Colonic mucosa (tissue), 4 donors: ENCODE measurements around the gene CIDEA. TPM values are rescaled to one million over a fixed set of nuclear protein-coding genes. Genes with fewer than 3 reads are reported as not detected.
A peak's percentile ranks its signal among the peaks of the same experiment; 100 is the strongest.

Experiments used
- DNase-seq: peaks from one replicate; pipeline ENCODE4 v3.0.0-alpha.2; 2020
- H3K27ac ChIP-seq: fragments of 200-600 bp; one replicate; pipeline ENCODE4 v1.8.0; 2021
- H3K27me3 ChIP-seq: fragments of 200-600 bp; one replicate; pipeline ENCODE4 v1.8.0; 2021
- H3K36me3 ChIP-seq: fragments of 200-600 bp; one replicate; pipeline ENCODE4 v1.8.0; 2021
- H3K4me1 ChIP-seq: fragments of 200-600 bp; one replicate; pipeline ENCODE4 v1.8.0; 2021; ENCODE audit warnings: mild to moderate bottlenecking
- H3K4me3 ChIP-seq: fragments of 200-600 bp; one replicate; pipeline ENCODE4 v1.8.0; 2021
- H3K9ac ChIP-seq, 2 donors: one replicate each; pipeline ENCODE4 v1.7.0; 2013; ENCODE audit warnings: control low read depth in 2 of 2, low read depth in 2 of 2, low read length in 2 of 2
- H3K9me3 ChIP-seq: fragments of 200-600 bp; one replicate; pipeline ENCODE4 v1.8.0; 2021
- CTCF ChIP-seq: fragments of 200-600 bp; IDR thresholded peaks from one replicate; pipeline ENCODE4 v1.8.0; 2022; ENCODE audit warnings: antibody characterized with exemption, mild to moderate bottlenecking
- intact Hi-C: fragments of 100-400 bp; cut with DNase I; formaldehyde crosslinking; loops from one replicate; pipeline ENCODE4 v1.14.1; 2022
- total RNA-seq, 2 donors: library from RNA; stranded (reverse); fragmentation: NEBNext Ultra II Directional in 1 of 2; extraction: Animal tissue kit (Norgen Biotek cat#: 25700) in 1 of 2; gene quantifications; one replicate each; pipeline ENCODE4 v1.2.1, GENCODE V29; 2021
- donor health status: healthy.
- donor health status: DM: no; HTN: no; CAD: no.
- donor health status: DM: no; HTN: no; CAD: no.

The CIDEA gene
- total RNA-seq, 2 donors from 2014 or later, result not detected

DNA sequence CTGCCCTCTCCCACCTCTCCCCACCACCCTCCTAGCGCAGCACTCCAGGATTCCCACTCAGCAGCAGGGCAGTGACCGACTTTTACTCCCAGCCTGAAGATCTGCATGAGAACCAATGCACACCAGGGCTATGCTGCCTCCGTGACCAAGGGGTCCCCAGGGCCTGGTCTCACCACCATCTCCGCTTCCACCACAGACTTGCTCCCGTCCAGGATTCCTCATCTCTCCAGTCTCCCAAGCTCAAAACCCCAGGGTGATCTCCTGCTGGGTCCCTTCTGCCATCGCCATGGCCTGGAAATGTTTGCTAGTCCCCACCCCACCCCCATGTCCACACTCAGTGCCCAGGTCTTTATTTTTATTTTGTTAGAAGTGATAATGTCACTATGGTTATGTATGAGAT lies 2.1 kb upstream of the CIDEA start:
- DNase-seq, result no peak
- Histone ChIP-seq H3K27ac (no peak overlapping the region), H3K9me3 (no peaks in the 10 kb centered on the region), H3K4me1 (no peaks in the 10 kb centered on the region), H3K36me3 (no peaks in the 10 kb centered on the region), H3K27me3 (peaks cover 20% of the 10 kb centered on the region), H3K4me3 (no peak overlapping the region), H3K9ac (no peak overlapping the region)
- no peak for TF ChIP-seq CTCF
- intact Hi-C loops, result no loop called here

DNA sequence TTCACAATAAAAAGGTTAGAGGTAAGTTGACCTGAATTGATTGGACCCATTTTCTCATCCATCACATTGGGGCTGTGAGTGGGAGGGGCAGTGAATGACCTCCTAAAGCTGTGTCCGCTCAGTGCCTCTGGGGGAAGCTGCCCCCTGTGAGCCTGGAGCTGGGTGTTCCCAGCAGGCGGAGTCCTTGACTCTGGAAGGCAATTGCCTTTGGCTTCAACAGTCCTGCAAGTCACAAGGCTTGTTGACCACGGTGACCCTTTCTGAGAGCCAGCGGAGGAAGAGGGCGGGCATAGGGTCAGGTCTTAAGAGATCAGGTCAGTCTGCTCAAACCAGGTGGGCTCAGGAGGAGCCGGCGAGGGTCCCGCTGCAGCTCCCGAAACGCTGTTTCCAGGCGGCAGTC lies 1.1 kb upstream of the CIDEA start:
- H3K27me3 ChIP-seq, result peaks cover 20% of the 10 kb centered on the region
- no peak for DNase-seq
- no peaks in the 10 kb centered on the region for H3K4me1 ChIP-seq
- intact Hi-C loops, result no loop called here
- no peak overlapping the region for H3K27ac ChIP-seq
- no peak overlapping the region for H3K4me3 ChIP-seq
- no peaks in the 10 kb centered on the region for H3K36me3 ChIP-seq
- no peaks in the 10 kb centered on the region for H3K9me3 ChIP-seq
- no peak for TF ChIP-seq CTCF
- H3K9ac ChIP-seq, result no peak overlapping the region

GRCh38 chr18:12253663-12254135 lies 462 bp upstream of the CIDEA start:
- no peak overlapping the region for H3K27ac ChIP-seq
- peaks cover 20% of the 10 kb centered on the region for H3K27me3 ChIP-seq
- DNase-seq, result no peak
- H3K4me3 ChIP-seq, result peak overlapping the region; percentile 10
- TF ChIP-seq CTCF, result no peak
- H3K36me3 ChIP-seq, result no peaks in the 10 kb centered on the region
- intact Hi-C loops, result no loop called here
- no peaks in the 10 kb centered on the region for H3K4me1 ChIP-seq
- H3K9me3 ChIP-seq, result no peaks in the 10 kb centered on the region
- H3K9ac ChIP-seq, result no peak overlapping the region

DNA sequence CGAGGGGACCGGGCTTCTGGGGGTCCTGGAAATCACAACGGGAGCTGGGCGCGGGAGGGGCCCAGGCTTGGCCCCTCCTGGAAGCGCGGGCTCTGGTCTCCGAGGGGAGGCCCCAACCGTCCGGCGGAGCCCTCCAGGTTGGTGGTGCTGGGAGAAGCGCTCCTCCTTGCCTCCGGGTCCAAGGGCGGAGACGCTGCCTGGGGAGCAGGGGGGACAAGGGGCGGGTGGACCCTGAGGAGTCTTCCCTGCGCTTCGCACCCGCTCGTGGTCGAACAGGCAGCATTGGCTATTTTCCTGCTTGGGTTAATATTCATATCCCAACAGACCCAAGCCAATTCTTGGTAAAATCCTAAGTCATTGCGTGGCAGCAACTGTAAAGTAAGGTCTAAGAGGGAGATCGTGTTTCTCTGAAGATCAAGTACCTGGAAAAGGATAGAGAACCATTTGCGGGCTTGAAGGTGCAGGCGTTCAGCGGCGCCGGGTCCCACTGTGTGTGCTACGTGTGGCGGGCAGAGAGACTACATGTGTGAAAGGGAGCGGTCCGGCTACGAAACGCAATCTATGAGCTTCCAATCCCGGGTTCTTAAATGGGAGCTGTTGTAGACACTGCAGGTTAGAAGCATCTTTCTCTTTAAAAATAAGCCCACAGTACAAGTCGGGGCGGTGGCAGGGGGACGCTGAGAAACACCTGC lies 805 bp downstream of the CIDEA start:
- H3K36me3 ChIP-seq, result no peaks in the 10 kb centered on the region
- no peak for TF ChIP-seq CTCF
- intact Hi-C loops, result no loop called here
- no peaks in the 10 kb centered on the region for H3K4me1 ChIP-seq
- DNase-seq, result no peak
- H3K9me3 ChIP-seq, result no peaks in the 10 kb centered on the region
- H3K4me3 ChIP-seq, result no peak overlapping the region
- H3K9ac ChIP-seq, result no peak overlapping the region
- H3K27ac ChIP-seq, result no peak overlapping the region
- peaks cover 20% of the 10 kb centered on the region for H3K27me3 ChIP-seq

- intact Hi-C loops, result no loop called here
- no peaks in the 10 kb centered on the region for H3K36me3 ChIP-seq
- no peak for DNase-seq
- H3K4me3 ChIP-seq, result no peak overlapping the region
- TF ChIP-seq CTCF, result no peak
- no peaks in the 10 kb centered on the region for H3K9me3 ChIP-seq
- no peak overlapping the region for H3K9ac ChIP-seq
- H3K27ac ChIP-seq, result no peak overlapping the region
- no peaks in the 10 kb centered on the region for H3K4me1 ChIP-seq
- H3K27me3 ChIP-seq, result peaks cover 20% of the 10 kb centered on the region
Observed at GRCh38 chr18:12255626-12256026, 1.5 kb downstream of the CIDEA start.
